ENCODE measurements around the gene GPR15.

Gene GPR15

DNA sequence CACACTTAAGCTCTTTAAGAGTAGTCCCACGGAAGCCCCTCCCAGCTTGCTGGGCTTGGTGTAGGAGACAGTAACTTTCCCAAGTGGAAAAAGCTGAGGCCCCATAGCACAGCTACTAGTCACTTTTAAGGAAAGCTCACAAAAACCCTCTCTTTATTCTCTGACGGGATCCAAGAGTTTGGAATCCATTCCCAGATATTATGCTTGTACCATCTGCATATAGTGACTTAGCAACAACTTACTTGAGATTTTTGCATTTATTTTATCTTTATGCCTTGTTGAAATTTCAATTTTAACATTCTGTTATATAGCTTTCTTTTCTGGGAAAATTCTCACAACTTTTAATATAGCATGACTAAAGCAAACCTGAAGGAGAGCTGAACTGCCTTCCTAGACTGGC is 19.5 kb downstream of the GPR15 start:
- no peak for TF ChIP-seq CTCF (IDR thresholded peaks at IDR 0.05; ENCODE audit: low read depth, low read length)
- H3K4me3 ChIP-seq (ENCODE audit: low read depth, low read length) = no peak overlapping the region
- no peaks in the 10 kb centered on the region for H3K36me3 ChIP-seq
- DNase-seq = no peak
- H3K27me3 ChIP-seq (ENCODE audit: insufficient read depth, low read depth, severe bottlenecking) = no peaks in the 10 kb centered on the region
- no peak overlapping the region for H3K27ac ChIP-seq
- H3K9me3 ChIP-seq (ENCODE audit: severe bottlenecking) = no peaks in the 10 kb centered on the region

DNA sequence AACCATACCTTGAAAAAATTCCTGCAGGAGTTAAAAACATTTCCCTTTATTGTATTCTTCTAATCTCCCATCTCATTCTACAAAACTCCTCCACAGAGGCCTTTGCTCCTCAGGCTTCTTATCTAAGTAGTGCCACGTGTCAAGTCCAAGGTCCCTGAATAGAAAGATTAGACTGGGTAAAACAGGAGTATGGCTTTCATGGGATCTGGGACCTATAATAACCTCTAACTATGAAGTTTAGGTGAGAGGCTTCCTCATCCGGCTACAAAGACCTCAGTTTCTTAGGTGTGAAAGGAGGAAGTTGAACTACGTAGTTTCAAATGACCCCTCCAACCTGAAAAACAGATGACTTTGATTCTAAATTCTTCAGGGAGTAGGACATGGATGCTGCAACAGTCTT is 20.0 kb downstream of the GPR15 start:
- Histone ChIP-seq H3K27me3 (ENCODE audit: insufficient read depth, low read depth, severe bottlenecking) (no peaks in the 10 kb centered on the region), H3K36me3 (no peaks in the 10 kb centered on the region)

GRCh38 chr3:98552232-98553020 is 20.6 kb downstream of the GPR15 start:
- no peaks in the 10 kb centered on the region for H3K27me3 ChIP-seq (ENCODE audit: insufficient read depth, low read depth, severe bottlenecking)
- H3K36me3 ChIP-seq = no peaks in the 10 kb centered on the region
- H3K9me3 ChIP-seq (ENCODE audit: severe bottlenecking) = no peaks in the 10 kb centered on the region
- no peak for DNase-seq
- no peak for TF ChIP-seq CTCF (IDR thresholded peaks at IDR 0.05; ENCODE audit: low read depth, low read length)
- H3K4me3 ChIP-seq (ENCODE audit: low read depth, low read length) = no peak overlapping the region
- no peak overlapping the region for H3K27ac ChIP-seq

More for the DNA sequence above, 20.0 kb downstream of the GPR15 start:
- DNase-seq = no peak
- no peak for TF ChIP-seq CTCF (IDR thresholded peaks at IDR 0.05; ENCODE audit: low read depth, low read length)
- Histone ChIP-seq H3K4me3 (ENCODE audit: low read depth, low read length) (no peak overlapping the region), H3K27ac (no peak overlapping the region), H3K9me3 (ENCODE audit: severe bottlenecking) (no peaks in the 10 kb centered on the region)

GRCh38 chr3:98553021-98553563 is 21.3 kb downstream of the GPR15 start:
- no peak overlapping the region for H3K4me3 ChIP-seq (ENCODE audit: low read depth, low read length)
- no peaks in the 10 kb centered on the region for H3K36me3 ChIP-seq
- no peak for DNase-seq
- no peak overlapping the region for H3K27ac ChIP-seq
- no peaks in the 10 kb centered on the region for H3K9me3 ChIP-seq (ENCODE audit: severe bottlenecking)
- no peaks in the 10 kb centered on the region for H3K27me3 ChIP-seq (ENCODE audit: insufficient read depth, low read depth, severe bottlenecking)
- TF ChIP-seq CTCF (IDR thresholded peaks at IDR 0.05; ENCODE audit: low read depth, low read length) = no peak

DNA sequence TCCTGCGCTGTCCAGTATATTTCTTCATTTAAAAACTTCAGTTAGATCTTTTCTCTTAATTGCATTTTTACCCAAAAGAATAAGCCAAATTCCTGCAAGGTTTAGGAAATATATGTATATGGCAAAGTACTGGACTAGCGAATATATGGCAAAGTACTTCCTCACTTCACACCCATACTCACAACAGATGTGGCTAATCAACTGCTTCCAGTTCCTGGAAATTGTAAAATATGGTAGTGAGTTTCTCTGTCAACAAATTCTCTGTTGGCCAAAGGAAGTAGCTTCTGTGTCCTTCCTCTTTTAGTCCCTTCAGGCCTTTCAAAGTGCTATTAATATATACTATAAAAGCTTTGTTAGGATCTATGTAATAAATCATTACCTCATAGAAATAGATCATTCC is 22.0 kb downstream of the GPR15 start:
- Histone ChIP-seq H3K4me3 (ENCODE audit: low read depth, low read length) (no peak overlapping the region), H3K27ac (no peak overlapping the region), H3K27me3 (ENCODE audit: insufficient read depth, low read depth, severe bottlenecking) (no peaks in the 10 kb centered on the region), H3K36me3 (no peaks in the 10 kb centered on the region), H3K9me3 (ENCODE audit: severe bottlenecking) (no peaks in the 10 kb centered on the region)
- DNase-seq = no peak
- TF ChIP-seq CTCF (IDR thresholded peaks at IDR 0.05; ENCODE audit: low read depth, low read length) = no peak

Measured in WERI-Rb-1 (cell line).